H1 (cell line): ENCODE results near the gene STYXL1. TPM values are rescaled to one million over a fixed set of nuclear protein-coding genes. Genes with fewer than 3 reads are reported as not detected.
A peak's percentile ranks its signal among the peaks of the same experiment; 100 is the strongest.

Experiments
- RAD21 ChIP-seq, 2 experiments: IDR thresholded peaks in 1 of 2; conservative IDR thresholded peaks in 1 of 2; 2 replicates each; pipeline ENCODE4 v1.6.1; 2011; ENCODE audit warnings: low read depth in 2 of 2, low read length in 2 of 2, improper control_type of control experiment in 1 of 2, inconsistent platforms in 1 of 2, mild to moderate bottlenecking in 1 of 2, moderate library complexity in 1 of 2
- RFX5 ChIP-seq: IDR thresholded peaks from 2 replicates; pipeline ENCODE4 v1.6.1; 2011; ENCODE audit warnings: low read depth, low read length, improper control_type of control experiment, borderline replicate concordance
- polyA plus RNA-seq, 7 experiments: library from polyadenylated mRNA; depleted of rRNA in 3 of 7; stranded (reverse) in 5 of 7; unstranded in 2 of 7; fragments of >200 nt in 5 of 7; fragments of 200-250 nt in 2 of 7; gene quantifications; 1 replicate in 5 of 7; 2 replicates in 1 of 7; 4 replicates in 1 of 7; pipeline versions ENCODE4 v1.2.1 to v1.2.3, GENCODE V29; 2011 to 2013; ENCODE audit warnings: missing spikeins in 2 of 7, mixed read lengths in 2 of 7
- total RNA-seq: library from RNA; stranded (reverse); fragmentation: NEBNext Ultra II Directional; extraction: Animal tissue kit (Norgen Biotek cat#: 25700); gene quantifications from 2 replicates; pipeline ENCODE4 v1.2.1, GENCODE V29; 2021
- TF ChIP-seq, protein P1 (sequence below): IDR thresholded peaks from 2 replicates; pipeline ENCODE4 v1.6.1; 2011; ENCODE audit warnings: low read depth, mild to moderate bottlenecking, low read length; ENCODE audit not compliant: insufficient read depth

STYXL1 gene
- total and polyA plus RNA-seq, 2 of the 8 experiments (the other 6 are each of a cell fraction or from before 2014, with no cell fraction given), result 32.3 to 53.9 TPM

DNA sequence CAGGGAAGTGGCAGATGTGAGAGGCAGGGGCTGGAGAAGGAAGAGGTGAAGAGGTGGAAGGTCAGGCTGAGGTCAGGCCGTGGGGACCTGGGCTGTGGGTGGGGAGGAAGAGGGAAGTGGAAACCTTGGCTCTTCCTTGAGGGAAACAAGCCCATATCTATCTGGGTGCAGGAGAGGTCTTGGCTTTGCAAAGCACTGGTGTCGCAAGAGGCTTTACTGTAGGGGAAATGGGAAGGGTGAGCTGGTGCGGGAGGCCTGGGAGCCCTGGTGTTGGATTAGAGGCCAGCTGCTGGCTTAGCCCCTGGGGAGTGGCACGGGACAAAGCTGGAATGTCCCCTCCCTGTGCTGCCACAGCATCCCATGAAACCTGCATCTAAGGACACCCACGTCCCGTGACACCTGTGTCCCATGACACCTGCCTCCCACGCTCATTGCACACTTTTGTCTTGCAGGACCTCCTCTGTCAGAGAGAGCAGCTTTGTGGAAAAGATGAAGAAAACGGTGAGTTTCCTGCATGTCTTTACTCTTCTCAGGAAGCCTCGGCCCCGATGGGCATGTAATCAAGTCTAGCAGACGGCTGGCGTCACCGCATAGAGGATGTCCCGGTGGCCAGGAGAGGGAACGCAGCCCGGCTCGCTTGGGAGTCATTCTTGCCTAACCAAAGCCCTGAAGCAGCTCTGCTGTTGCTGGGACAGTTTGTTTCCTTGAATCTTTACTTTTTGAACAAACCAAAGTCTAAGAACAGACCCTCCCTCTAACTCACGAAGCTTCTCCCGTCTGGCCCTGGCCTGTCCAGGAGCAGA, 75.6 kb downstream of the STYXL1 start (continued):
- peak; percentile 31 to 45; a peak in 3 of 4 replicates for TF ChIP-seq RAD21 (IDR thresholded peaks at IDR 0.05 in 1 of 2, conservative IDR thresholded peaks at IDR 0.05 in 1 of 2; ENCODE audit: low read depth in 2 of 2, low read length in 2 of 2)
- TF ChIP-seq, protein P1, sequence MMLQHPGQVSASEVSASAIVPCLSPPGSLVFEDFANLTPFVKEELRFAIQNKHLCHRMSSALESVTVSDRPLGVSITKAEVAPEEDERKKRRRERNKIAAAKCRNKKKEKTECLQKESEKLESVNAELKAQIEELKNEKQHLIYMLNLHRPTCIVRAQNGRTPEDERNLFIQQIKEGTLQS, result no peak
- TF ChIP-seq RFX5, result no peak
